Smooth muscle cell of trachea (primary cell): Measurements from ENCODE around the gene RUSC2. TPM values are rescaled to one million over a fixed set of nuclear protein-coding genes. Genes with fewer than 3 reads are reported as not detected.

Experiments used
- total RNA-seq: library from RNA; depleted of rRNA; stranded (reverse); fragments of >200 nt; gene quantifications from 2 replicates; pipeline ENCODE4 v1.2.1, GENCODE V29; 2014

The RUSC2 gene
- 17.5 and 27.0 TPM in 2 replicates for total RNA-seq

GRCh38 chr9:35489313-35490154 lies at the start of gene RUSC2:
Gene RUSC2 (plus strand): TSS chr9:35490111. CDS start chr9:35546522, 56,411 bp downstream.

Other genes starting within 250 kb of the RUSC2 start
- 7.3 and 15.7 TPM in 2 replicates for gene TESK1, start 115.2 kb downstream of the RUSC2 start, total RNA-seq
- 2.0 and 3.5 TPM in 2 replicates for gene CD72, start 128.3 kb downstream of the RUSC2 start, total RNA-seq
- 0.29 TPM in 1 of 2 replicates, not detected in the other for gene SIT1, start 160.8 kb downstream of the RUSC2 start, total RNA-seq
- 6,137 and 10,606 TPM in 2 replicates for gene RMRP, start 167.9 kb downstream of the RUSC2 start, total RNA-seq
- 12.4 and 19.8 TPM in 2 replicates for gene CCDC107, start 168.2 kb downstream of the RUSC2 start, total RNA-seq
- gene ARHGEF39, start 175.1 kb downstream of the RUSC2 start, total RNA-seq = 0.50 and 2.9 TPM in 2 replicates
- 2.3 and 5.8 TPM in 2 replicates for gene CA9, start 183.8 kb downstream of the RUSC2 start, total RNA-seq
- gene TPM2, start 199.8 kb downstream of the RUSC2 start, total RNA-seq = 880 and 967 TPM in 2 replicates
- gene TLN1, start 242.1 kb downstream of the RUSC2 start, total RNA-seq = 445 and 453 TPM in 2 replicates
- gene CREB3, start 242.6 kb downstream of the RUSC2 start, total RNA-seq = 71.4 and 79.2 TPM in 2 replicates